IMR-90 (cell line): ENCODE measurements around the gene H1-8. TPM values are rescaled to one million over a fixed set of nuclear protein-coding genes. Genes with fewer than 3 reads are reported as not detected.

ENCODE experiments used
- ATAC-seq: fragments of 200-7000 bp; cut with Tn5 transposase; 2 replicates; pipeline ENCODE4 v1.9.1; 2020; ENCODE audit warnings: low read depth, mild to moderate bottlenecking, moderate library complexity
- BruUV-seq: library from RNA; stranded (reverse); fragments of 400-500 nt; replicated peaks from 2 replicates; lab custom pipeline; 2021; lab: Mats Ljungman, UMichigan
- CTCF ChIA-PET: fragments of 300-600 bp; formaldehyde crosslinking; extraction: SDS; loops from one replicate; lab custom pipeline; 2021; ENCODE audit warnings: antibody characterized with exemption; lab: Yijun Ruan, JAX
- POLR2A ChIA-PET: fragments of 300-600 bp; sonication (Branson Sonifier 250); formaldehyde crosslinking; loops from one replicate; lab custom pipeline; 2022; ENCODE audit warnings: antibody characterized with exemption; ENCODE audit not compliant: unreplicated experiment; lab: Charles Lee
- DNase-seq: peaks from one replicate; pipeline ENCODE4 v3.0.0; 2013
- H2AFZ ChIP-seq: replicated peaks from 2 replicates; pipeline ENCODE3; 2013; ENCODE audit warnings: low read length, mild to moderate bottlenecking; ENCODE audit not compliant: poor library complexity
- H2AK5ac ChIP-seq: 2 replicates; pipeline ENCODE4 v1.6.1; 2013; ENCODE audit warnings: low read depth, low read length, inconsistent platforms
- H2AK9ac ChIP-seq: replicated peaks from 2 replicates; pipeline ENCODE3; 2013; ENCODE audit warnings: mild to moderate bottlenecking, low read depth, low read length, moderate library complexity; ENCODE audit not compliant: poor library complexity
- H2BK120ac ChIP-seq: 2 replicates; pipeline ENCODE4 v1.6.1; 2013; ENCODE audit warnings: low read depth, low read length, inconsistent platforms
- H2BK15ac ChIP-seq: 3 replicates; pipeline ENCODE4 v1.6.1; 2013; ENCODE audit warnings: low read depth, low read length, inconsistent platforms
- H2BK20ac ChIP-seq: 2 replicates; pipeline ENCODE4 v1.6.1; 2013; ENCODE audit warnings: low read depth, mild to moderate bottlenecking, inconsistent platforms, low read length, moderate library complexity
- H2BK5ac ChIP-seq: 2 replicates; pipeline ENCODE4 v1.6.1; 2013; ENCODE audit warnings: mild to moderate bottlenecking, low read depth, low read length, inconsistent platforms; ENCODE audit not compliant: poor library complexity, severe bottlenecking
- H3K14ac ChIP-seq: replicated peaks from 2 replicates; pipeline ENCODE4 v1.6.1; 2013; ENCODE audit warnings: low read depth, low read length, inconsistent platforms
- H3K18ac ChIP-seq: 2 replicates; pipeline ENCODE4 v1.6.1; 2013; ENCODE audit warnings: low read depth, low read length, control low read depth
- H3K23ac ChIP-seq: 2 replicates; pipeline ENCODE4 v1.6.1; 2013; ENCODE audit warnings: low read depth, low read length, inconsistent platforms
- H3K27ac ChIP-seq: 2 replicates; pipeline ENCODE4 v1.5.1; 2013; ENCODE audit warnings: mild to moderate bottlenecking, control low read depth, low read length; ENCODE audit not compliant: insufficient read depth
- H3K27me3 ChIP-seq: 2 replicates; pipeline ENCODE4 v1.6.1; 2013; ENCODE audit warnings: low read length; ENCODE audit not compliant: control insufficient read depth, insufficient read depth
- H3K36me3 ChIP-seq: 2 replicates; pipeline ENCODE4 v1.6.1; 2013; ENCODE audit warnings: low read length, mixed read lengths; ENCODE audit not compliant: control insufficient read depth, insufficient read depth
- H3K4ac ChIP-seq: 2 replicates; pipeline ENCODE4 v1.6.1; 2013; ENCODE audit warnings: low read depth, low read length, inconsistent platforms
- H3K4me1 ChIP-seq: 2 replicates; pipeline ENCODE4 v1.6.1; 2013; ENCODE audit warnings: low read length, mixed read lengths; ENCODE audit not compliant: control insufficient read depth, insufficient read depth
- H3K4me2 ChIP-seq: 2 replicates; pipeline ENCODE4 v1.6.1; 2013; ENCODE audit warnings: low read depth, mild to moderate bottlenecking, control low read depth, low read length, moderate library complexity
- H3K4me3 ChIP-seq: 2 replicates; pipeline ENCODE4 v1.5.1; 2013; ENCODE audit warnings: low read depth, mild to moderate bottlenecking, control low read depth, low read length, moderate library complexity; ENCODE audit not compliant: insufficient read depth
- H3K56ac ChIP-seq: 2 replicates; pipeline ENCODE4 v1.6.1; 2013; ENCODE audit warnings: low read length, inconsistent platforms; ENCODE audit not compliant: insufficient read depth; ENCODE audit errors: extremely low read depth
- H3K79me1 ChIP-seq, 2 experiments: 2 replicates each; pipeline ENCODE4 v1.6.1; 2013; ENCODE audit warnings: low read length in 2 of 2, inconsistent platforms in 1 of 2, low read depth in 1 of 2
- H3K9ac ChIP-seq: 2 replicates; pipeline ENCODE4 v1.6.1; 2013; ENCODE audit warnings: low read depth, low read length, control low read depth
- H3K9me1 ChIP-seq: 2 replicates; pipeline ENCODE4 v1.6.1; 2013; ENCODE audit warnings: low read length, inconsistent platforms; ENCODE audit not compliant: insufficient read depth
- H3K9me3 ChIP-seq: 2 replicates; pipeline ENCODE4 v1.6.1; 2013; ENCODE audit warnings: low read length; ENCODE audit not compliant: control insufficient read depth, insufficient read depth
- H4K20me1 ChIP-seq: 2 replicates; pipeline ENCODE4 v1.6.1; 2013; ENCODE audit warnings: low read length, inconsistent platforms; ENCODE audit not compliant: insufficient read depth
- H4K5ac ChIP-seq: 2 replicates; pipeline ENCODE4 v1.6.1; 2013; ENCODE audit warnings: mild to moderate bottlenecking, low read depth, low read length, control low read depth
- H4K8ac ChIP-seq, 2 experiments: 2 replicates each; pipeline ENCODE4 v1.6.1; 2013; ENCODE audit warnings: low read depth in 2 of 2, low read length in 2 of 2, control low read depth in 1 of 2, inconsistent platforms in 1 of 2
- H4K91ac ChIP-seq: 2 replicates; pipeline ENCODE4 v1.6.1; 2013; ENCODE audit warnings: low read depth, low read length, inconsistent platforms; ENCODE audit not compliant: insufficient read depth
- BHLHE40 ChIP-seq: fragments of 150-350 bp; IDR thresholded peaks from 2 replicates; pipeline ENCODE4 v1.6.1; 2016; ENCODE audit warnings: mild to moderate bottlenecking, low read depth, low read length
- CEBPB ChIP-seq: IDR thresholded peaks from 2 replicates; pipeline ENCODE4 v1.6.1; 2012; ENCODE audit warnings: low read depth, low read length, improper control_type of control experiment
- CHD1 ChIP-seq: IDR thresholded peaks from 2 replicates; pipeline ENCODE4 v1.6.1; 2012; ENCODE audit warnings: low read depth, low read length, improper control_type of control experiment
- FOS ChIP-seq: fragments of 150-350 bp; IDR thresholded peaks from 2 replicates; pipeline ENCODE4 v1.6.1; 2016; ENCODE audit warnings: low read depth, low read length
- MAFK ChIP-seq: IDR thresholded peaks from 2 replicates; pipeline ENCODE4 v1.6.1; 2012; ENCODE audit warnings: low read depth, low read length, improper control_type of control experiment
- MAZ ChIP-seq: IDR thresholded peaks from 2 replicates; pipeline ENCODE4 v1.6.1; 2012; ENCODE audit warnings: low read depth, mild to moderate bottlenecking, low read length, improper control_type of control experiment, moderate library complexity, borderline replicate concordance
- MXI1 ChIP-seq: IDR thresholded peaks from 2 replicates; pipeline ENCODE4 v1.6.1; 2012; ENCODE audit warnings: low read depth, mild to moderate bottlenecking, low read length, moderate library complexity, borderline replicate concordance
- NFE2L2 ChIP-seq: fragments of 150-350 bp; IDR thresholded peaks from 2 replicates; pipeline ENCODE4 v1.6.1; 2016; ENCODE audit warnings: low read depth, mild to moderate bottlenecking, low read length
- POLR2A ChIP-seq: IDR thresholded peaks from 2 replicates; pipeline ENCODE4 v1.6.1; 2012; ENCODE audit warnings: mild to moderate bottlenecking, low read depth, low read length
- RAD21 ChIP-seq: IDR thresholded peaks from 2 replicates; pipeline ENCODE4 v1.6.1; 2012; ENCODE audit warnings: low read length, improper control_type of control experiment
- RCOR1 ChIP-seq: IDR thresholded peaks from 2 replicates; pipeline ENCODE4 v1.6.1; 2012; ENCODE audit warnings: mild to moderate bottlenecking, low read length, improper control_type of control experiment; ENCODE audit not compliant: insufficient replicate concordance
- RFX5 ChIP-seq: IDR thresholded peaks from 2 replicates; pipeline ENCODE4 v1.8.0; 2012; ENCODE audit warnings: low read depth, mild to moderate bottlenecking, low read length, moderate library complexity
- SMC3 ChIP-seq: fragments of 150-350 bp; IDR thresholded peaks from 2 replicates; pipeline ENCODE4 v1.6.1; 2016; ENCODE audit warnings: low read depth, mild to moderate bottlenecking, antibody characterized with exemption, low read length, moderate library complexity
- WGBS, 2 experiments: methylation state at CpG; one replicate each; pipeline versions ENCODE4 v1.1.5 to v1.1.7; 2013; ENCODE audit warnings: missing lambda C conversion rate in 2 of 2; ENCODE audit not compliant: insufficient read length in 1 of 2; ENCODE audit errors: extremely low coverage in 2 of 2; 5-methylcytosine and 5-hydroxymethylcytosine counted together
- dilution Hi-C: fragments of 300-500 bp; cut with HindIII; formaldehyde crosslinking; loops from one replicate; pipeline ENCODE4 v1.14.3; 2018; ENCODE audit warnings: low sequenced_read_pairs; ENCODE audit not compliant: unreplicated experiment
- in situ Hi-C: fragments of 300-500 bp; cut with MboI; formaldehyde crosslinking; loops from 3 replicates; pipeline ENCODE4 v1.14.3; 2019; ENCODE audit warnings: low sequenced_read_pairs, inconsistent platforms, mixed read lengths
- intact Hi-C: fragments of 100-400 bp; cut with micrococcal nuclease; formaldehyde crosslinking; loops from 2 replicates; pipeline ENCODE4 v1.10.0; 2022
- polyA plus RNA-seq, 3 experiments: library from polyadenylated mRNA; depleted of rRNA; stranded (reverse); fragments of >200 nt; gene quantifications; 2 replicates each; pipeline ENCODE4 v1.2.3, GENCODE V29; 2012; ENCODE audit warnings: low replicate concordance in 1 of 3
- total RNA-seq: library from RNA; depleted of rRNA; stranded (reverse); fragments of >200 nt; gene quantifications from 2 replicates; pipeline ENCODE4 v1.2.3, GENCODE V29; 2012
- TF ChIP-seq, protein P1 (sequence below): conservative IDR thresholded peaks from 2 replicates; pipeline ENCODE4 v1.5.1; 2012; ENCODE audit warnings: mild to moderate bottlenecking, low read depth, low read length, improper control_type of control experiment
- TF ChIP-seq, protein P2 (sequence below): fragments of 150-350 bp; IDR thresholded peaks from 2 replicates; pipeline ENCODE4 v1.6.1; 2017; ENCODE audit warnings: mild to moderate bottlenecking, antibody characterized with exemption, low read length, low read depth
- TF ChIP-seq, protein P3 (sequence below): fragments of 150-350 bp; IDR thresholded peaks from 2 replicates; pipeline ENCODE4 v1.6.1; 2016; ENCODE audit warnings: low read depth, mild to moderate bottlenecking, low read length, moderate library complexity, borderline replicate concordance

H1-8 gene
- total and polyA plus RNA-seq, 2 of the 4 experiments (the other 2 are of a cell fraction): not detected

DNA sequence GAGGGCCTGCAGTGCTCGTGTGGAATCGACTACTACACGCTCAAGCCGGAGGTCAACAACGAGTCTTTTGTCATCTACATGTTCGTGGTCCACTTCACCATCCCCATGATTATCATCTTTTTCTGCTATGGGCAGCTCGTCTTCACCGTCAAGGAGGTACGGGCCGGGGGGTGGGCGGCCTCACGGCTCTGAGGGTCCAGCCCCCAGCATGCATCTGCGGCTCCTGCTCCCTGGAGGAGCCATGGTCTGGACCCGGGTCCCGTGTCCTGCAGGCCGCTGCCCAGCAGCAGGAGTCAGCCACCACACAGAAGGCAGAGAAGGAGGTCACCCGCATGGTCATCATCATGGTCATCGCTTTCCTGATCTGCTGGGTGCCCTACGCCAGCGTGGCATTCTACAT is 10.7 kb upstream of the H1-8 start:
- DNase-seq: no peak
- in situ Hi-C loops (no loop called here), intact Hi-C loops (no loop called here), dilution Hi-C loops (no loop called here)
- H4K20me1 ChIP-seq: no peaks in the 10 kb centered on the region
- BruUV-seq: no TSS peak
- ChIA-PET CTCF (no interaction called here), POLR2A (no interaction called here)
- no peak overlapping the region for H3K56ac ChIP-seq
- ATAC-seq: no peak
- H2AK9ac ChIP-seq: no peak overlapping the region
- no peaks in the 10 kb centered on the region for H3K79me1 ChIP-seq
- no peak overlapping the region for H3K14ac ChIP-seq
- no peaks in the 10 kb centered on the region for H3K9me3 ChIP-seq
- H3K36me3 ChIP-seq: no peaks in the 10 kb centered on the region
- peaks cover 8% of the 10 kb centered on the region for H3K9me1 ChIP-seq
- H3K27ac ChIP-seq: no peak overlapping the region
- no peak overlapping the region for H3K4me2 ChIP-seq
- TF ChIP-seq POLR2A: no peak
- TF ChIP-seq CEBPB: no peak
- TF ChIP-seq BHLHE40: no peak
- no peak for TF ChIP-seq RFX5
- TF ChIP-seq MAFK: no peak
- TF ChIP-seq SMC3: no peak
- TF ChIP-seq NFE2L2: no peak
- TF ChIP-seq RAD21: no peak
- TF ChIP-seq, protein P1, sequence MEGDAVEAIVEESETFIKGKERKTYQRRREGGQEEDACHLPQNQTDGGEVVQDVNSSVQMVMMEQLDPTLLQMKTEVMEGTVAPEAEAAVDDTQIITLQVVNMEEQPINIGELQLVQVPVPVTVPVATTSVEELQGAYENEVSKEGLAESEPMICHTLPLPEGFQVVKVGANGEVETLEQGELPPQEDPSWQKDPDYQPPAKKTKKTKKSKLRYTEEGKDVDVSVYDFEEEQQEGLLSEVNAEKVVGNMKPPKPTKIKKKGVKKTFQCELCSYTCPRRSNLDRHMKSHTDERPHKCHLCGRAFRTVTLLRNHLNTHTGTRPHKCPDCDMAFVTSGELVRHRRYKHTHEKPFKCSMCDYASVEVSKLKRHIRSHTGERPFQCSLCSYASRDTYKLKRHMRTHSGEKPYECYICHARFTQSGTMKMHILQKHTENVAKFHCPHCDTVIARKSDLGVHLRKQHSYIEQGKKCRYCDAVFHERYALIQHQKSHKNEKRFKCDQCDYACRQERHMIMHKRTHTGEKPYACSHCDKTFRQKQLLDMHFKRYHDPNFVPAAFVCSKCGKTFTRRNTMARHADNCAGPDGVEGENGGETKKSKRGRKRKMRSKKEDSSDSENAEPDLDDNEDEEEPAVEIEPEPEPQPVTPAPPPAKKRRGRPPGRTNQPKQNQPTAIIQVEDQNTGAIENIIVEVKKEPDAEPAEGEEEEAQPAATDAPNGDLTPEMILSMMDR: no peak
- TF ChIP-seq, protein P2, sequence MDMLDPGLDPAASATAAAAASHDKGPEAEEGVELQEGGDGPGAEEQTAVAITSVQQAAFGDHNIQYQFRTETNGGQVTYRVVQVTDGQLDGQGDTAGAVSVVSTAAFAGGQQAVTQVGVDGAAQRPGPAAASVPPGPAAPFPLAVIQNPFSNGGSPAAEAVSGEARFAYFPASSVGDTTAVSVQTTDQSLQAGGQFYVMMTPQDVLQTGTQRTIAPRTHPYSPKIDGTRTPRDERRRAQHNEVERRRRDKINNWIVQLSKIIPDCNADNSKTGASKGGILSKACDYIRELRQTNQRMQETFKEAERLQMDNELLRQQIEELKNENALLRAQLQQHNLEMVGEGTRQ: no peak
- TF ChIP-seq, protein P3, sequence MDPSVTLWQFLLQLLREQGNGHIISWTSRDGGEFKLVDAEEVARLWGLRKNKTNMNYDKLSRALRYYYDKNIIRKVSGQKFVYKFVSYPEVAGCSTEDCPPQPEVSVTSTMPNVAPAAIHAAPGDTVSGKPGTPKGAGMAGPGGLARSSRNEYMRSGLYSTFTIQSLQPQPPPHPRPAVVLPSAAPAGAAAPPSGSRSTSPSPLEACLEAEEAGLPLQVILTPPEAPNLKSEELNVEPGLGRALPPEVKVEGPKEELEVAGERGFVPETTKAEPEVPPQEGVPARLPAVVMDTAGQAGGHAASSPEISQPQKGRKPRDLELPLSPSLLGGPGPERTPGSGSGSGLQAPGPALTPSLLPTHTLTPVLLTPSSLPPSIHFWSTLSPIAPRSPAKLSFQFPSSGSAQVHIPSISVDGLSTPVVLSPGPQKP: no peak
- TF ChIP-seq MAZ: no peak
- TF ChIP-seq RCOR1: no peak
- TF ChIP-seq CHD1: no peak
- TF ChIP-seq MXI1: no peak
- no peak for TF ChIP-seq FOS
- no peak overlapping the region for H2BK20ac ChIP-seq
- no peak overlapping the region for H2BK120ac ChIP-seq
- no peak overlapping the region for H3K4ac ChIP-seq
- no peak overlapping the region for H2BK15ac ChIP-seq
- peaks cover 14% of the 10 kb centered on the region for H3K4me1 ChIP-seq
- H3K23ac ChIP-seq: no peak overlapping the region
- no peak overlapping the region for H4K91ac ChIP-seq
- no peak overlapping the region for H3K9ac ChIP-seq
- no peak overlapping the region for H4K8ac ChIP-seq
- no peak overlapping the region for H2BK5ac ChIP-seq
- H4K5ac ChIP-seq: no peak overlapping the region
- H3K18ac ChIP-seq: no peak overlapping the region
- H3K27me3 ChIP-seq: peaks cover 5% of the 10 kb centered on the region; the same call in 1 of the 2 replicates
- 94% methylated on average over 16 of the region's 20 CpGs; no CpG with 5 or more reads in 1 of the 2 experiments for WGBS, 2 experiments
- H3K4me3 ChIP-seq: no peak overlapping the region
- no peak overlapping the region for H2AFZ ChIP-seq
- no peak overlapping the region for H2AK5ac ChIP-seq
